ENCODE measurements around the gene ZNF609.

The ZNF609 gene

DNA sequence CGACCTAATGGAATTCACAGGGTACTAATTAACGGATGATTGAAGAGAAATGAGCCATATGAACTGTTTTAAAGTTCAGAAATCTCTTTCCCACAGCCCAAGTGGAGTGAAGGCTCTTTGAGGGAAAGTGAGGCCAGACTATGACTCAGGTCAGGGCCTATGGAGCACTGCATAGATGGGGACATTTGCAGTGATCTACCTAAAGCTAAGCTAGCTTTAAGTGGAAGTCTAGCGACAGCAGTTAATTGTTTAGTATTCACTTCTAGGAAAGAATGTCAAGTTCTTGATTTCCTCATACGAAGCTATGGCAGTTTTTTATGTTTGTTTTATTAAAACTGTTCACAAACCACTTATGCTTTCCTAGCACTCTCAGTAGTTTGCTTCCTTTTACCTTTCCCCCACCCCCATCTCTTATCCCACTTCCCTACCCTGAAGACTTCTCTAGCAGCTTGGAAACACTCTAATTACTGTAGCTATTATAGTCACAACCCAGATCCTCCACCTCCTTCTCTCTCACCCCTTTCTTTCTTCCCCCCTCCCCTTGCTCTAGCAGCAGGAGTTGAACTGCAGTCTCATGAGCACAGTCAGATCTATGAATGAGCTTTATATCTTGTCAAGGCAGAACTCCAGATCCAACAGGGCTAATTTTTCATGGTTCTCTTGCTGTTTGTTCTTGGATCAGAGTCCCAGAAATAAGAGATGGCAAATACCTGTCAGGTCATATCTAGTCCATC is 6.2 kb downstream of the ZNF609 start:
- H3K4me3 ChIP-seq (replicated peaks; ENCODE audit: low read depth, low read length), result no peak overlapping the region
- DNase-seq (ENCODE audit: extremely low read depth, low read depth), result no peak
- no peak for TF ChIP-seq CTCF (IDR thresholded peaks at IDR 0.05; ENCODE audit: low read depth, low read length, missing control alignments)

DNA sequence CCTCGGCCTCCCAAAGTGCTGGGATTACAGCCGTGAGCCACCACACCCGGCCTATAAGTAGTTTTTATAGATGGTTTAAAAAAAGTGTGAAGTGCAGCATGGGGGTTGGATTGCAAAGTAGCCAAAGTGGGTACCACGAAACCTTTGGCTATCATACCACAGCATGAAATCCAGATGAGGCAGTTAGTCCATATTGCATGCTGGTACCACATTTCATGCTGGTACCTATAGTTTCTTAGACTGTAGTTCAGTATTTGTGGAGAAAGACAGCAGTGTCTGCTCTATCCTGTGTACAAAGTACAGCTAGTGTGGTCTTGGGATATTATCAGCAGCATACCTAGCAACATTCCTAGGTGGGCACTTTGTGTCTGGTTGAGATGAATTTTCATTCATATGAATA is 11.8 kb downstream of the ZNF609 start:
- TF ChIP-seq CTCF (IDR thresholded peaks at IDR 0.05; ENCODE audit: low read depth, low read length, missing control alignments), result no peak
- H3K4me3 ChIP-seq (replicated peaks; ENCODE audit: low read depth, low read length), result no peak overlapping the region
- no peak for DNase-seq (ENCODE audit: extremely low read depth, low read depth)

DNA sequence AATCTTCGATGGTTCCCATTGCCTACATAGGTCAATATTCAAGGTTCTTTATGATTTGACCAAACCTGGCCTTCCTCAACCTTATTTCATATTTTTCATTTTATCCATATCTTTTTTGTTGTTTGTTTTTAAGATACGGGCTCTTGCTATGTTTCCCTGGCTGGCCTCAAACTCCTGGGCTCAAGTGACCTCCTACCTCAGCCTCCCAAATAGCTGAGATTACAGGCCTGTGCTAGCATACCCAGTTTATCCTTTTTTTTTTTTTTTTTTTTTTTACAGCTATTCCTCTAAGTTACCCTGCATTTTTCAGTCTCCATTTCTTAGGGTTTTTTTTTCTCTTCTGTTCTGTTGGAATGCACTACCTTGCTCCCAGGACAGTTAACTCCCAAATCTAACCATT is 14.5 kb downstream of the ZNF609 start:
- DNase-seq (ENCODE audit: extremely low read depth, low read depth), result no peak
- no peak overlapping the region for H3K4me3 ChIP-seq (replicated peaks; ENCODE audit: low read depth, low read length)
- no peak for TF ChIP-seq CTCF (IDR thresholded peaks at IDR 0.05; ENCODE audit: low read depth, low read length, missing control alignments)

GRCh38 chr15:64476550-64476949 is 16.2 kb downstream of the ZNF609 start:
- DNase-seq (ENCODE audit: extremely low read depth, low read depth), result no peak
- no peak for TF ChIP-seq CTCF (IDR thresholded peaks at IDR 0.05; ENCODE audit: low read depth, low read length, missing control alignments)
- no peak overlapping the region for H3K4me3 ChIP-seq (replicated peaks; ENCODE audit: low read depth, low read length)

DNA sequence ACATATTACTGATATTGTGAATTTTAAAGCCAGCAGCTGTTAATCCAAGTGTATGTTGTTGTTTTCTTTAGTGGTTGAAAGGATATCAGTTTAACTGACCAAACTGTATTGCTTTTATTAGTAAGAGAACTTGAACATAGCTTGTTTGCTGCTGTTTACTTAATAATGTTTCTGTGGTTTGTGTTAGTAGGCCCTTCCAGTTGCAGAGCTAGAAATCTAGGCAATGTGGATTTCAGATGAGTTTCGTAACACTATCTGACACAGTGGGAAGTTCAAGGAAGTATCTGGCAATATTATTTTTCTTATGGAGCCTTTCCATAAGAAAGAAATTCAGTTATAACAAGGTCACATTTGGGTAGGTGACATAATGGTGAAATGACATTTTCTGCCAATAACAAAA is 18.5 kb downstream of the ZNF609 start:
- no peak for TF ChIP-seq CTCF (IDR thresholded peaks at IDR 0.05; ENCODE audit: low read depth, low read length, missing control alignments)
- no peak overlapping the region for H3K4me3 ChIP-seq (replicated peaks; ENCODE audit: low read depth, low read length)
- no peak for DNase-seq (ENCODE audit: extremely low read depth, low read depth)

DNA sequence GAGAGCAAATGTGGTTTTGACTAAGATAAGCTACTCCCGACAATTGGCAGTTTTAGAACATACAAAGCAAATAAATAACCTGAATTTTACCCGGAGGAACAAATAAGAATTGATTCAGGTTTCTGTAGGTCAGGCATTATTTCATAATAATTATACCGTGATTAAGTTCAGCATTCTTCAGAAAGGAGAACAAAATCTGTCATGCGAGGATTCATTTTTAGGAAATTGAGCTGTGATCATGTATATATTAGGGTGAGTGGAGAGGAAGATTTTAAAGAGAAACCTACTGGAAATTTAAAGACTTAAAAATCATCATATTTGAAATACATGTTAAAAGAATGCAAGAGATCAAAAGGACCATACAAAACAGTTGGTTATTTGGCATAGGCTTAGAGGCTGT is 20.5 kb downstream of the ZNF609 start:
- no peak for TF ChIP-seq CTCF (IDR thresholded peaks at IDR 0.05; ENCODE audit: low read depth, low read length, missing control alignments)
- no peak overlapping the region for H3K4me3 ChIP-seq (replicated peaks; ENCODE audit: low read depth, low read length)
- no peak for DNase-seq (ENCODE audit: extremely low read depth, low read depth)

- no peak for DNase-seq (ENCODE audit: extremely low read depth, low read depth)
- no peak for TF ChIP-seq CTCF (IDR thresholded peaks at IDR 0.05; ENCODE audit: low read depth, low read length, missing control alignments)
- no peak overlapping the region for H3K4me3 ChIP-seq (replicated peaks; ENCODE audit: low read depth, low read length)
These were observed 23.4 kb downstream of the ZNF609 start for GRCh38 chr15:64483749-64484148.

Measured in HFF-Myc (cell line).